H4 (cell line): ENCODE data around the gene ZNF334. TPM values are rescaled to one million over a fixed set of nuclear protein-coding genes. Genes with fewer than 3 reads are reported as not detected.

ENCODE experiments used
- DNase-seq: peaks from one replicate; pipeline ENCODE4 v3.0.0-alpha.2; 2015; ENCODE audit warnings: low spot score
- total RNA-seq: library from RNA; depleted of rRNA; stranded (reverse); fragments of >200 nt; shearing (Covaris generic); gene quantifications from 2 replicates; pipeline ENCODE4 v1.2.3, GENCODE V29; 2014; rRNA removed

ZNF334 gene
- 0.14 TPM in 1 of 2 replicates, not detected in the other for total RNA-seq

- DNase-seq, result no peak
Measured at GRCh38 chr20:46512943-46513844, at the start of gene ZNF334. ZNF334 (minus strand) TSS chr20:46513559; CDS start chr20:46512102, 1,457 bp downstream.

GRCh38 chr20:46562373-46563169 lies 49.2 kb upstream of the ZNF334 start:
- DNase-seq, result peak; percentile 45

GRCh38 chr20:46562009-46562372 lies 48.6 kb upstream of the ZNF334 start:
- DNase-seq, result no peak

- no peak for DNase-seq
Measured at GRCh38 chr20:46559685-46560440, 46.5 kb upstream of the ZNF334 start.

GRCh38 chr20:46559001-46559400 lies 45.6 kb upstream of the ZNF334 start:
- no peak for DNase-seq

- peak; percentile 73 for DNase-seq
Measured at GRCh38 chr20:46558511-46558959, 45.2 kb upstream of the ZNF334 start.

GRCh38 chr20:46557231-46557956 lies 44.0 kb upstream of the ZNF334 start:
- peak; percentile 47 for DNase-seq

- DNase-seq, result no peak
Measured at GRCh38 chr20:46555370-46555956, 42.1 kb upstream of the ZNF334 start.

GRCh38 chr20:46554828-46555227 lies 41.5 kb upstream of the ZNF334 start:
- DNase-seq, result no peak

GRCh38 chr20:46553926-46554325 lies 40.6 kb upstream of the ZNF334 start:
- DNase-seq, result no peak

- no peak for DNase-seq
Measured at GRCh38 chr20:46552460-46553420, 39.4 kb upstream of the ZNF334 start.

- no peak for DNase-seq
Measured at GRCh38 chr20:46551522-46552381, 38.4 kb upstream of the ZNF334 start.

- no peak for DNase-seq
Measured at GRCh38 chr20:46550461-46550860, 37.1 kb upstream of the ZNF334 start, which contains the start of gene OCSTAMP. OCSTAMP (minus strand) TSS chr20:46550654; CDS start chr20:46550560, 94 bp downstream.

- DNase-seq, result no peak
Measured at GRCh38 chr20:46549188-46549972, 36.0 kb upstream of the ZNF334 start.

- no peak for DNase-seq
Measured at GRCh38 chr20:46548688-46549087, 35.3 kb upstream of the ZNF334 start.

- no peak for DNase-seq
Measured at GRCh38 chr20:46547995-46548394, 34.6 kb upstream of the ZNF334 start.

- DNase-seq, result no peak
Measured at GRCh38 chr20:46546936-46547335, 33.6 kb upstream of the ZNF334 start.

GRCh38 chr20:46546298-46546697 lies 32.9 kb upstream of the ZNF334 start:
- no peak for DNase-seq
